H9 (cell line): Measurements from ENCODE around the gene SZRD1. TPM values are rescaled to one million over a fixed set of nuclear protein-coding genes. Genes with fewer than 3 reads are reported as not detected.

Source experiments
- DNase-seq: peaks from one replicate; pipeline ENCODE4 v3.0.0-alpha.2; 2017
- H2AFZ ChIP-seq: one replicate; pipeline ENCODE4 v1.6.1; 2013; ENCODE audit warnings: mild to moderate bottlenecking, low read length, control low read depth, moderate library complexity
- H2AK5ac ChIP-seq: 2 replicates; pipeline ENCODE4 v1.6.1; 2013; ENCODE audit warnings: low read length, control low read depth, mixed read lengths; ENCODE audit not compliant: insufficient read length
- H2BK120ac ChIP-seq: one replicate; pipeline ENCODE4 v1.6.1; 2013; ENCODE audit warnings: low read depth, mild to moderate bottlenecking, low read length, control low read depth, inconsistent platforms; ENCODE audit not compliant: poor library complexity, severe bottlenecking
- H2BK12ac ChIP-seq: 2 replicates; pipeline ENCODE4 v1.6.1; 2013; ENCODE audit warnings: low read length, control low read depth, mixed read lengths, low read depth; ENCODE audit not compliant: insufficient read length
- H2BK15ac ChIP-seq: 2 replicates; pipeline ENCODE4 v1.6.1; 2013; ENCODE audit warnings: low read depth, low read length, control low read depth
- H2BK20ac ChIP-seq: one replicate; pipeline ENCODE4 v1.6.1; 2013; ENCODE audit warnings: low read depth, mild to moderate bottlenecking, low read length, control low read depth, inconsistent platforms; ENCODE audit not compliant: poor library complexity, severe bottlenecking
- H2BK5ac ChIP-seq: 2 replicates; pipeline ENCODE4 v1.6.1; 2013; ENCODE audit warnings: low read length, control low read depth, mixed read lengths; ENCODE audit not compliant: insufficient read length
- H3K14ac ChIP-seq: 2 replicates; pipeline ENCODE4 v1.6.1; 2013; ENCODE audit warnings: low read length, control low read depth; ENCODE audit not compliant: insufficient read depth
- H3K18ac ChIP-seq: 2 replicates; pipeline ENCODE4 v1.6.1; 2013; ENCODE audit warnings: low read depth, mild to moderate bottlenecking, mixed read lengths, low read length, control low read depth; ENCODE audit not compliant: insufficient read length
- H3K23ac ChIP-seq: 2 replicates; pipeline ENCODE4 v1.6.1; 2013; ENCODE audit warnings: low read length, control low read depth, mixed read lengths, low read depth; ENCODE audit not compliant: insufficient read length
- H3K23me2 ChIP-seq: 2 replicates; pipeline ENCODE4 v1.6.1; 2013; ENCODE audit warnings: low read depth, mild to moderate bottlenecking, mixed read lengths, low read length, control low read depth; ENCODE audit not compliant: insufficient read length, poor library complexity, severe bottlenecking
- H3K27ac ChIP-seq: 2 replicates; pipeline ENCODE4 v1.5.1; 2013; ENCODE audit warnings: low read length, control low read depth, mixed read lengths, low read depth; ENCODE audit not compliant: insufficient read length
- H3K27me3 ChIP-seq: 2 replicates; pipeline ENCODE4 v1.6.1; 2013; ENCODE audit warnings: low read length, control low read depth, inconsistent platforms; ENCODE audit not compliant: insufficient read depth
- H3K4ac ChIP-seq: 2 replicates; pipeline ENCODE4 v1.6.1; 2013; ENCODE audit warnings: low read depth, mild to moderate bottlenecking, control low read depth, inconsistent platforms, low read length, moderate library complexity
- H3K4me1 ChIP-seq: 2 replicates; pipeline ENCODE4 v1.6.1; 2013; ENCODE audit warnings: low read length, control low read depth, inconsistent platforms; ENCODE audit not compliant: insufficient read depth
- H3K4me2 ChIP-seq: 2 replicates; pipeline ENCODE4 v1.6.1; 2013; ENCODE audit warnings: low read length, control low read depth, mixed read lengths; ENCODE audit not compliant: insufficient read length, insufficient read depth
- H3K56ac ChIP-seq: 2 replicates; pipeline ENCODE4 v1.6.1; 2013; ENCODE audit warnings: low read depth, mild to moderate bottlenecking, mixed read lengths, low read length, control low read depth; ENCODE audit not compliant: insufficient read length
- H3K79me1 ChIP-seq: 2 replicates; pipeline ENCODE4 v1.6.1; 2013; ENCODE audit warnings: low read depth, mild to moderate bottlenecking, moderate library complexity, low read length, control low read depth, inconsistent platforms; ENCODE audit not compliant: insufficient read depth, poor library complexity, severe bottlenecking
- H3K79me2 ChIP-seq: 2 replicates; pipeline ENCODE4 v1.6.1; 2013; ENCODE audit warnings: low read length, control low read depth, inconsistent platforms; ENCODE audit not compliant: insufficient read depth
- H3K9ac ChIP-seq: 2 replicates; pipeline ENCODE4 v1.6.1; 2013; ENCODE audit warnings: low read length, control low read depth, mixed read lengths; ENCODE audit not compliant: insufficient read length; ENCODE audit errors: extremely low read depth
- H3K9me3 ChIP-seq: one replicate; pipeline ENCODE4 v1.6.1; 2013; ENCODE audit warnings: low read depth, low read length, inconsistent platforms; ENCODE audit not compliant: control insufficient read depth
- H3T11ph ChIP-seq: one replicate; pipeline ENCODE4 v1.6.1; 2013; ENCODE audit warnings: mild to moderate bottlenecking, low read length, control low read depth, inconsistent platforms
- H4K20me1 ChIP-seq: one replicate; pipeline ENCODE4 v1.6.1; 2013; ENCODE audit not compliant: control insufficient read depth, insufficient read length, insufficient read depth
- H4K5ac ChIP-seq: 2 replicates; pipeline ENCODE4 v1.6.1; 2013; ENCODE audit warnings: low read depth, mild to moderate bottlenecking, mixed read lengths, low read length, control low read depth; ENCODE audit not compliant: insufficient read length
- H4K8ac ChIP-seq: replicated peaks from 2 replicates; pipeline ENCODE4 v1.6.1; 2013; ENCODE audit warnings: low read length, control low read depth, mixed read lengths, low read depth; ENCODE audit not compliant: insufficient read length
- H4K91ac ChIP-seq: 2 replicates; pipeline ENCODE4 v1.6.1; 2013; ENCODE audit warnings: low read depth, mild to moderate bottlenecking, moderate library complexity, mixed read lengths, low read length, control low read depth; ENCODE audit not compliant: insufficient read length
- H3K27ac Mint-ChIP-seq, 3 experiments: 2 replicates in 2 of 3; 3 replicates in 1 of 3; pipeline ENCODE4 v1.8.0; 2020 to 2021; ENCODE audit warnings: mixed read lengths in 3 of 3, mild to moderate bottlenecking in 1 of 3, moderate library complexity in 1 of 3
- H3K27me3 Mint-ChIP-seq: 2 replicates; pipeline ENCODE4 v1.8.0; 2021; ENCODE audit warnings: low read depth, mild to moderate bottlenecking, moderate library complexity, mixed read lengths
- H3K36me3 Mint-ChIP-seq, 3 experiments: 2 replicates in 2 of 3; 3 replicates in 1 of 3; pipeline ENCODE4 v1.8.0; 2020 to 2021; ENCODE audit warnings: low read depth in 3 of 3, mixed read lengths in 3 of 3; ENCODE audit not compliant: insufficient read depth in 1 of 3
- H3K4me1 Mint-ChIP-seq, 2 experiments: 2 replicates each; pipeline ENCODE4 v1.8.0; 2020; ENCODE audit warnings: mixed read lengths in 2 of 2
- H3K4me3 Mint-ChIP-seq, 2 experiments: 2 replicates in 1 of 2; 3 replicates in 1 of 2; pipeline ENCODE4 v1.8.0; 2020 to 2021; ENCODE audit warnings: mild to moderate bottlenecking in 2 of 2, mixed read lengths in 2 of 2, moderate library complexity in 1 of 2
- H3K9me3 Mint-ChIP-seq, 2 experiments: 2 replicates in 1 of 2; 3 replicates in 1 of 2; pipeline ENCODE4 v1.8.0; 2020; ENCODE audit warnings: mild to moderate bottlenecking in 2 of 2, mixed read lengths in 2 of 2, moderate library complexity in 1 of 2
- WGBS: extraction: QIAGEN DNeasy Blood & Tissue Kit; methylation state at CpG from one replicate; pipeline ENCODE4 v1.1.7; 2013; ENCODE audit warnings: missing lambda C conversion rate, low lambda C conversion rate, mixed read lengths; ENCODE audit not compliant: insufficient read length; ENCODE audit errors: extremely low coverage; 5-methylcytosine and 5-hydroxymethylcytosine counted together
- total RNA-seq: library from RNA; stranded (reverse); gene quantifications from 2 replicates; pipeline ENCODE4 v1.2.1, GENCODE V29; 2021
- TF ChIP-seq, protein P1 (sequence below): fragments of 200-600 bp; sonication (generic); conservative IDR thresholded peaks from 3 replicates; pipeline ENCODE4 v1.8.0; 2021; ENCODE audit warnings: antibody characterized with exemption, mild to moderate bottlenecking

SZRD1 gene
- total RNA-seq, 1 experiment from 2014 or later, result 118 TPM

DNA sequence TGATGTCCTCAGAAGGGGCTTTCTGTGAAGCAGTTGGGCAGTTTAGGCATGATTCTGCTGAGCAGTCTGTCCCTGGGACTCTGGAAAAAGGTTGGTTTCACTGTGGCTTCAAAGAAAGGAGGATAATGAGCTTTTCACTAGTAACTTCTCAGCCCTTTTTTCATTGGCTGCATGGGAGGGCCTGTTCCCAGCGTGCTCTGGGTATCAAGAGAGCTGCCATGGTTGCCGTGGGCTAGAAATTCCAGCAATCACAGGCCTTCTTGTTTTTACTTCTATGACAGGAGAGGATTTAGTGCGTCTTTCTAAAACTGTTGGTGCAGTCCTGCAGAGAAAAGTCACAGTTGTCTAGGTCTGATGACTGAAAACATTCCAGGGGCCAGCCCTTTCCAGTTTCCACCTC lies 7.2 kb downstream of the SZRD1 start:
- no peak overlapping the region for H3T11ph ChIP-seq
- peaks cover 11% of the 10 kb centered on the region for H3K79me1 ChIP-seq
- peak overlapping the region; percentile 23 for H2BK120ac ChIP-seq
- H4K91ac ChIP-seq, result no peak overlapping the region
- H3K23me2 ChIP-seq, result no peaks in the 10 kb centered on the region
- peaks cover 0 to 14% (median 14%) of the 10 kb centered on the region in 3 experiments; a peak in 6 of 7 replicates for H3K36me3 Mint-ChIP-seq
- H3K9me3 ChIP-seq, result no peaks in the 10 kb centered on the region
- no peak overlapping the region for H3K4me2 ChIP-seq
- no peak overlapping the region for H3K23ac ChIP-seq
- no peak for DNase-seq
- no peak overlapping the region for H4K5ac ChIP-seq
- no peaks in the 10 kb centered on the region for H3K27me3 Mint-ChIP-seq
- H3K14ac ChIP-seq, result no peak overlapping the region
- H2BK20ac ChIP-seq, result no peak overlapping the region
- H3K4me1 Mint-ChIP-seq, result peaks cover 36 to 38% of the 10 kb centered on the region in 2 experiments
- H2AK5ac ChIP-seq, result no peak overlapping the region
- TF ChIP-seq, protein P1, sequence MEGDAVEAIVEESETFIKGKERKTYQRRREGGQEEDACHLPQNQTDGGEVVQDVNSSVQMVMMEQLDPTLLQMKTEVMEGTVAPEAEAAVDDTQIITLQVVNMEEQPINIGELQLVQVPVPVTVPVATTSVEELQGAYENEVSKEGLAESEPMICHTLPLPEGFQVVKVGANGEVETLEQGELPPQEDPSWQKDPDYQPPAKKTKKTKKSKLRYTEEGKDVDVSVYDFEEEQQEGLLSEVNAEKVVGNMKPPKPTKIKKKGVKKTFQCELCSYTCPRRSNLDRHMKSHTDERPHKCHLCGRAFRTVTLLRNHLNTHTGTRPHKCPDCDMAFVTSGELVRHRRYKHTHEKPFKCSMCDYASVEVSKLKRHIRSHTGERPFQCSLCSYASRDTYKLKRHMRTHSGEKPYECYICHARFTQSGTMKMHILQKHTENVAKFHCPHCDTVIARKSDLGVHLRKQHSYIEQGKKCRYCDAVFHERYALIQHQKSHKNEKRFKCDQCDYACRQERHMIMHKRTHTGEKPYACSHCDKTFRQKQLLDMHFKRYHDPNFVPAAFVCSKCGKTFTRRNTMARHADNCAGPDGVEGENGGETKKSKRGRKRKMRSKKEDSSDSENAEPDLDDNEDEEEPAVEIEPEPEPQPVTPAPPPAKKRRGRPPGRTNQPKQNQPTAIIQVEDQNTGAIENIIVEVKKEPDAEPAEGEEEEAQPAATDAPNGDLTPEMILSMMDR, result no peak
- WGBS, result no CpG with 5 or more reads among the region's 3 CpGs
- no peak overlapping the region for H3K9ac ChIP-seq
- H3K4me3 Mint-ChIP-seq, result no peak overlapping the region
- H3K79me2 ChIP-seq, result peaks cover 60% of the 10 kb centered on the region; the same call in 1 of the 2 replicates
- no peak overlapping the region for H2AFZ ChIP-seq
- no peaks in the 10 kb centered on the region; the same call in 1 of the 2 replicates for H3K4me1 ChIP-seq
- H2BK12ac ChIP-seq, result no peak overlapping the region
- H4K20me1 ChIP-seq, result no peaks in the 10 kb centered on the region
- no peaks in the 10 kb centered on the region for H3K27me3 ChIP-seq
- no peak overlapping the region for H3K27ac ChIP-seq
- H2BK15ac ChIP-seq, result no peak overlapping the region
- no peak overlapping the region for H3K56ac ChIP-seq
- H3K27ac Mint-ChIP-seq, result peak overlapping the region in 2 of 3 experiments; percentile 70 to 73; a peak in 5 of 7 replicates
- H3K18ac ChIP-seq, result no peak overlapping the region
- H3K4ac ChIP-seq, result no peak overlapping the region
- H4K8ac ChIP-seq, result no peak overlapping the region
- H2BK5ac ChIP-seq, result no peak overlapping the region
- H3K9me3 Mint-ChIP-seq, result no peaks in the 10 kb centered on the region
